ENCODE measurements around the gene WASF2.

The WASF2 gene

GRCh38 chr1:27368869-27369582, 120.9 kb downstream of the WASF2 start:
- Histone ChIP-seq H3K4me3 (ENCODE audit: insufficient read depth, low read depth, low read length, poor library complexity, severe bottlenecking) (no peak overlapping the region), H3K9me3 (ENCODE audit: control insufficient read depth, low read length) (no peaks in the 10 kb centered on the region), H3K36me3 (ENCODE audit: control insufficient read depth, insufficient read depth, low read length) (no peaks in the 10 kb centered on the region), H3K27ac (ENCODE audit: insufficient read depth, low read length, poor library complexity, severe bottlenecking) (no peak overlapping the region), H3K27me3 (replicated peaks; ENCODE audit: control insufficient read depth, insufficient read depth, low read length, poor library complexity, severe bottlenecking) (no peaks in the 10 kb centered on the region), H3K4me1 (ENCODE audit: control insufficient read depth, insufficient read depth, low read length, poor library complexity, severe bottlenecking) (peaks cover 20% of the 10 kb centered on the region)
- no peak for DNase-seq

DNA sequence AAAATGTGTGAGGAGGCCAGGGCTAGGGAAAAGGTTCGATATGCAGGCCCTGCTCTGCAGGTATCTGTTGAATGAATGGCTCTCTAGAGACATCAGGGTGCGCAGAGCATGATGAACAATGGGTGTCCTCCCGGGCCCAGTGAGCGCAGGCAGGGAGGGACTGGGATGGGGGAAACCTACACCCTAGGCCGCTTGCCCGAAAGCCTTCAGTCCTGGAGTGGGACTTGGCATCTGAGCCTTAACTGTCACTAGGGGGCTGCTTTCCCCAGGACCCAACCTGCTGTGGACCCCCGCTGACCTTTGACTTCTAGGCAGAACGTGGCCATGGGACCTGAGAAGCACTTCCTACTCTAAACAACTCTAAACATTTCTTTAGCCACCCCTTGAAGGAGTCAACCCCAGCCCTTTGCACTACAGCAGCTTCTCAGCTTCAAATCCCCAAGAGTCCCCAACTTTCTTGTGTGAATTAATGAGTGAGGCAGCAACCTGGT, 122.8 kb downstream of the WASF2 start:
- H3K4me1 ChIP-seq (ENCODE audit: control insufficient read depth, insufficient read depth, low read length, poor library complexity, severe bottlenecking), result peaks cover 20% of the 10 kb centered on the region

GRCh38 chr1:27366411-27367159, 123.4 kb downstream of the WASF2 start, which contains the start of gene MAP3K6:
TSS of gene MAP3K6 (minus strand) at chr1:27366961. CDS start at chr1:27366597, 364 bp downstream.
- Histone ChIP-seq H3K9me3 (ENCODE audit: control insufficient read depth, low read length) (no peaks in the 10 kb centered on the region), H3K27me3 (replicated peaks; ENCODE audit: control insufficient read depth, insufficient read depth, low read length, poor library complexity, severe bottlenecking) (no peaks in the 10 kb centered on the region), H3K27ac (ENCODE audit: insufficient read depth, low read length, poor library complexity, severe bottlenecking) (peak within 1 kb of the TSS; percentile 43), H3K4me1 (ENCODE audit: control insufficient read depth, insufficient read depth, low read length, poor library complexity, severe bottlenecking) (peaks cover 20% of the 10 kb centered on the region), H3K4me3 (ENCODE audit: insufficient read depth, low read depth, low read length, poor library complexity, severe bottlenecking) (peak within 1 kb of the TSS; percentile 72), H3K36me3 (ENCODE audit: control insufficient read depth, insufficient read depth, low read length) (no peaks in the 10 kb centered on the region)
- DNase-seq, result no peak

More for the DNA sequence above, 122.8 kb downstream of the WASF2 start:
- Histone ChIP-seq H3K36me3 (ENCODE audit: control insufficient read depth, insufficient read depth, low read length) (no peaks in the 10 kb centered on the region), H3K27ac (ENCODE audit: insufficient read depth, low read length, poor library complexity, severe bottlenecking) (no peak overlapping the region), H3K27me3 (replicated peaks; ENCODE audit: control insufficient read depth, insufficient read depth, low read length, poor library complexity, severe bottlenecking) (no peaks in the 10 kb centered on the region), H3K9me3 (ENCODE audit: control insufficient read depth, low read length) (no peaks in the 10 kb centered on the region), H3K4me3 (ENCODE audit: insufficient read depth, low read depth, low read length, poor library complexity, severe bottlenecking) (no peak overlapping the region)
- no peak for DNase-seq

DNA sequence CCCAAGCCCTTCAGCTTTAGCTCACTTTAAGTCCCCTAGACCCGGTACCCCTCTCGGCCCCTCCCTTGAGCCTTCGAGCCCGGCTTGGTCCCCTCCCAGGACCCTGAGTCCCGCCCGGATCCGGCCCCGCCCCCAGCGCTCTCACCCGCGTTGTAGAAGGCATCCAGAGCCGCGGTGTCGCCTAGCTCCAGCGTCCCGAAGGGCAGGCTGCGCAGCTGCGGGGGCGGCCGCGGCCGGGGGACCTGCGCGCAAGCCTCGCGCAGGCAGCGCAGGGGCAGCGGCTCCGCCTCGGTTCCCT, 123.9 kb downstream of the WASF2 start:
- H3K27me3 ChIP-seq (replicated peaks; ENCODE audit: control insufficient read depth, insufficient read depth, low read length, poor library complexity, severe bottlenecking), result no peaks in the 10 kb centered on the region
- H3K4me1 ChIP-seq (ENCODE audit: control insufficient read depth, insufficient read depth, low read length, poor library complexity, severe bottlenecking), result peaks cover 20% of the 10 kb centered on the region
- H3K36me3 ChIP-seq (ENCODE audit: control insufficient read depth, insufficient read depth, low read length), result no peaks in the 10 kb centered on the region
- H3K9me3 ChIP-seq (ENCODE audit: control insufficient read depth, low read length), result no peaks in the 10 kb centered on the region
- H3K4me3 ChIP-seq (ENCODE audit: insufficient read depth, low read depth, low read length, poor library complexity, severe bottlenecking), result peak overlapping the region; percentile 72
- peak overlapping the region; percentile 43 for H3K27ac ChIP-seq (ENCODE audit: insufficient read depth, low read length, poor library complexity, severe bottlenecking)
- peak; percentile 51 to 62 (median 57) for DNase-seq

DNA sequence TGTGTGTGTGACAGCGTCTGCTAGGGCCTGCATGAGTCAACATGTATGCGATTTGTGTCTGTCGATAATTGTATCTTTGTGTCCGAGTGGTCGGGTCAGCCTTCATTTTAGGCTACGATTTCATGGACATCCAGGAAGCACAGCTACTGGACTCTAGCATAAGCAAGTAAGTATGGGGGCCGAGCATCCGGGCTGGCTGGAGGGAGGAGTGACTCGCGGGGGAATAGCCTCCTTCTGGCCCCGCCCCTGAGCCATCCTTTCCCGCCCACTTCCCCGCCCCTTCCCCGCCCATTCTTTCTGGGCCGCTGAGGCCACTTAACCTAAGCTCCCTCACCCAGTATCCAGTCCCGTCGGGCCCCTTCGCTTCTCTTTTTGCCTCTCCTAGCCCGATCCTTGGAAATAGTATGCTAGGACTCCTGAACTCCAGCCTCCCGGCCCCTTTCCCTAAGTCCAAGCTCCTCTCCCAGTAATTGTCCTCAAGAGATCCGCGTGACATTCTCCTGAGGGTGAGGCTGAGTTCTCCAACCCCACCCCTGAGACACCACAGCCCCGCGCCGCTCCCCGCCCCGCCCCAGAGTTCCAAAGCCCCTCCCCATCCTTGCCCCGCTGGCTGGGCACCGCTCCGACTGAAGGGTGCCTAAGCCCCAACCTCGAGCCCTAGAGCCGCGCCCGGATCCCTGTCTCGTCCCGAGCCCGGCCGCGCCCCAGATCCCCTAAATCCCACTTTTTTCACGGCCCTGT, 124.4 kb downstream of the WASF2 start:
- Histone ChIP-seq H3K27me3 (replicated peaks; ENCODE audit: control insufficient read depth, insufficient read depth, low read length, poor library complexity, severe bottlenecking) (no peaks in the 10 kb centered on the region), H3K4me3 (ENCODE audit: insufficient read depth, low read depth, low read length, poor library complexity, severe bottlenecking) (peak overlapping the region; percentile 72), H3K27ac (ENCODE audit: insufficient read depth, low read length, poor library complexity, severe bottlenecking) (peak overlapping the region; percentile 43), H3K9me3 (ENCODE audit: control insufficient read depth, low read length) (no peaks in the 10 kb centered on the region), H3K4me1 (ENCODE audit: control insufficient read depth, insufficient read depth, low read length, poor library complexity, severe bottlenecking) (peaks cover 20% of the 10 kb centered on the region), H3K36me3 (ENCODE audit: control insufficient read depth, insufficient read depth, low read length) (no peaks in the 10 kb centered on the region)
- peak; percentile 68 to 70 (median 69) for DNase-seq

DNA sequence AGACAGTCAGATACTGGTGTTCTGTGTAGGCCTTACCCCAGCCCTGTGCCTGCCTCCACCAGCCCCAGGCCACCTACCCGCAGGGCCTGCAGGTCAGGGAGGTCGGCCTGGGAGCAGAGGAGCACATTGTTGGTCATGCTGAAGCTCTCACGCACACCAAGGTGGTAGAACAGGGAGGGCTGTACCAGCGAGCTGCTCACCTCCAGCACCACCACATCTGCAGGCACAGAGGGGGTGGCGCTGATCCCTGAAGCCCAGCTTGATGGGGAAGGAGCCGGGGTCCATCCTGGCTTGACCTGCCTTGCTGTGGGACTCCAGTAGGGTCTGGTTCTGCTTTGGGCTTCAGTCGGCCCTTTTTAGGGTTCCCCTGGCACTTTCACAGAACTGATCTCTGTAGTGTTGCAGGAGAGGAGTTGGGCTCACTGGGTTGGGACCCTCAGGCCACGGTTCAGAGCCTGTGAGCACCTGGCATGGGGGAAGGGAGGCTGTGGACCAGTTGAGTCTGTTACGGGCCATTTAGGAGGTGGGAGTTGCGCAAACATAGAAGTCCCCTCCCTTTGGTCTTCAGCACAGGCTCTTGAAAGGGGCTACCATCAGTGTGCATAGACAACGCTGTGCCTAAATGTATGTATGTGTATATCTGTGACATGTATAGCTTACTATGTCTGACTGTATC, 125.1 kb downstream of the WASF2 start:
- Histone ChIP-seq H3K4me1 (ENCODE audit: control insufficient read depth, insufficient read depth, low read length, poor library complexity, severe bottlenecking) (peaks cover 23% of the 10 kb centered on the region), H3K27ac (ENCODE audit: insufficient read depth, low read length, poor library complexity, severe bottlenecking) (no peak overlapping the region), H3K27me3 (replicated peaks; ENCODE audit: control insufficient read depth, insufficient read depth, low read length, poor library complexity, severe bottlenecking) (no peaks in the 10 kb centered on the region), H3K4me3 (ENCODE audit: insufficient read depth, low read depth, low read length, poor library complexity, severe bottlenecking) (no peak overlapping the region), H3K36me3 (ENCODE audit: control insufficient read depth, insufficient read depth, low read length) (no peaks in the 10 kb centered on the region), H3K9me3 (ENCODE audit: control insufficient read depth, low read length) (no peaks in the 10 kb centered on the region)
- DNase-seq, result no peak

GRCh38 chr1:27363766-27364695, 125.9 kb downstream of the WASF2 start:
- Histone ChIP-seq H3K36me3 (ENCODE audit: control insufficient read depth, insufficient read depth, low read length) (no peaks in the 10 kb centered on the region), H3K27me3 (replicated peaks; ENCODE audit: control insufficient read depth, insufficient read depth, low read length, poor library complexity, severe bottlenecking) (no peaks in the 10 kb centered on the region), H3K4me3 (ENCODE audit: insufficient read depth, low read depth, low read length, poor library complexity, severe bottlenecking) (no peak overlapping the region), H3K4me1 (ENCODE audit: control insufficient read depth, insufficient read depth, low read length, poor library complexity, severe bottlenecking) (peaks cover 31% of the 10 kb centered on the region), H3K27ac (ENCODE audit: insufficient read depth, low read length, poor library complexity, severe bottlenecking) (no peak overlapping the region), H3K9me3 (ENCODE audit: control insufficient read depth, low read length) (no peaks in the 10 kb centered on the region)
- no peak for DNase-seq

- Histone ChIP-seq H3K36me3 (ENCODE audit: control insufficient read depth, insufficient read depth, low read length) (no peaks in the 10 kb centered on the region), H3K27ac (ENCODE audit: insufficient read depth, low read length, poor library complexity, severe bottlenecking) (no peak overlapping the region), H3K27me3 (replicated peaks; ENCODE audit: control insufficient read depth, insufficient read depth, low read length, poor library complexity, severe bottlenecking) (no peaks in the 10 kb centered on the region), H3K4me1 (ENCODE audit: control insufficient read depth, insufficient read depth, low read length, poor library complexity, severe bottlenecking) (peaks cover 41% of the 10 kb centered on the region), H3K9me3 (ENCODE audit: control insufficient read depth, low read length) (no peaks in the 10 kb centered on the region), H3K4me3 (ENCODE audit: insufficient read depth, low read depth, low read length, poor library complexity, severe bottlenecking) (no peak overlapping the region)
- no peak for DNase-seq
Observed at GRCh38 chr1:27361553-27361952, 128.4 kb downstream of the WASF2 start.

DNA sequence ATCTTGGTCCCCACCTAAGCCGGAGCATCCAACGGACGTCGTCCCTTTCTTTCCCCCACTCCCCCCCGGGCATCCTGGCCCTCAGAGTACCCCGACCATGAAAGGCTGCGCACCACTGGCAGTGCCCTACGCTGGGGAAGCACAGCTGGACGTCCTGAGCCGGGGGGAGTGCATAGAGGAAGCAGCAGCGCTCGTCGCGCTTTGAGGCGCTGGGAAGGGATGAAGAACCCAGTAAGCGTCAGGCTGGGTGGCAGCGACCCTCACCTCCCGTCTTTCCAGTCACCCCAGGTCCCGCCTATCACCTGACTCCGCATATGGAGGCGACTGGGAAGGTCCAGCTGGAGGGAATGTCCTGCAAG, 128.9 kb downstream of the WASF2 start:
- H3K9me3 ChIP-seq (ENCODE audit: control insufficient read depth, low read length), result no peaks in the 10 kb centered on the region
- peaks cover 46% of the 10 kb centered on the region for H3K4me1 ChIP-seq (ENCODE audit: control insufficient read depth, insufficient read depth, low read length, poor library complexity, severe bottlenecking)
- H3K27ac ChIP-seq (ENCODE audit: insufficient read depth, low read length, poor library complexity, severe bottlenecking), result no peak overlapping the region
- no peak for DNase-seq
- H3K36me3 ChIP-seq (ENCODE audit: control insufficient read depth, insufficient read depth, low read length), result no peaks in the 10 kb centered on the region
- H3K27me3 ChIP-seq (replicated peaks; ENCODE audit: control insufficient read depth, insufficient read depth, low read length, poor library complexity, severe bottlenecking), result no peaks in the 10 kb centered on the region
- H3K4me3 ChIP-seq (ENCODE audit: insufficient read depth, low read depth, low read length, poor library complexity, severe bottlenecking), result no peak overlapping the region
